Breast epithelium (tissue), 4 donors: ENCODE measurements around the gene SYCE3. TPM values are rescaled to one million over a fixed set of nuclear protein-coding genes. Genes with fewer than 3 reads are reported as not detected.

Experiments
- DNase-seq, 2 donors: peaks; one replicate each; pipeline ENCODE4 v3.0.0-alpha.2; 2019; ENCODE audit warnings: low spot score in 2 of 2
- H3K27ac ChIP-seq, 2 donors: fragments of 200-600 bp; sonication (generic) in 1 of 2; one replicate each; pipeline ENCODE4 v1.5.1; 2016 to 2019; ENCODE audit warnings: mild to moderate bottlenecking in 1 of 2
- H3K27me3 ChIP-seq, 2 donors: fragments of 200-600 bp; sonication (generic) in 1 of 2; one replicate each; pipeline versions ENCODE4 v1.5.1 to v1.6.0; 2017 to 2019; ENCODE audit warnings: control low read depth in 1 of 2, mild to moderate bottlenecking in 1 of 2
- H3K36me3 ChIP-seq: fragments of 200-600 bp; one replicate; pipeline ENCODE4 v1.5.1; 2019
- H3K4me1 ChIP-seq, 2 donors: fragments of 200-600 bp; sonication (generic); one replicate each; pipeline ENCODE4 v1.5.1; 2016 to 2019; ENCODE audit warnings: control low read depth in 1 of 2
- H3K4me3 ChIP-seq, 3 donors: fragments of 200-600 bp; sonication (generic); 1 replicate in 2 of 3; 2 replicates in 1 of 3; pipeline ENCODE4 v1.5.1; 2016 to 2019; ENCODE audit warnings: mild to moderate bottlenecking in 3 of 3, moderate library complexity in 2 of 3
- H3K9me3 ChIP-seq, 2 donors: fragments of 200-600 bp; sonication (generic) in 1 of 2; one replicate each; pipeline ENCODE4 v1.5.1; 2016 to 2019; ENCODE audit warnings: control low read depth in 1 of 2
- CTCF ChIP-seq, 3 donors: fragments of 450-650 bp; IDR thresholded peaks; one replicate each; pipeline ENCODE4 v1.5.1; 2016 to 2017; ENCODE audit warnings: antibody characterized with exemption in 3 of 3, mild to moderate bottlenecking in 3 of 3, moderate library complexity in 3 of 3
- POLR2A ChIP-seq: fragments of 450-650 bp; IDR thresholded peaks from one replicate; pipeline ENCODE4 v1.6.1; 2016; ENCODE audit warnings: antibody characterized with exemption, mild to moderate bottlenecking, moderate library complexity
- POLR2AphosphoS5 ChIP-seq, 3 donors: sonication (generic); formaldehyde crosslinking; IDR thresholded peaks; one replicate each; pipeline ENCODE4 v1.6.1; 2017; ENCODE audit warnings: antibody characterized with exemption in 3 of 3
- intact Hi-C: fragments of 100-400 bp; cut with DNase I; formaldehyde crosslinking; loops from one replicate; pipeline ENCODE4 v1.15.1; 2023; ENCODE audit warnings: low total_unique reads
- total RNA-seq, 3 donors: library from RNA; depleted of rRNA; stranded (reverse); fragments of >200 nt; gene quantifications; one replicate each; pipeline ENCODE4 v1.1.0, GENCODE V29; 2016

Gene SYCE3
- total RNA-seq, 3 donors from 2014 or later, result not detected

GRCh38 chr22:50600538-50600937 is 37.8 kb upstream of the SYCE3 start, which contains the start of gene MAPK8IP2:
MAPK8IP2 (plus strand) TSS chr22:50600793; CDS start chr22:50600819, 26 bp downstream.
- Histone ChIP-seq H3K4me3 (peak within 1 kb of the TSS; percentile 34 to 75 (median 55)), H3K9me3 (no peaks in the 10 kb centered on the region), H3K4me1 (peaks cover 4 to 5% of the 10 kb centered on the region in 2 donors), H3K27me3 (peaks cover 0 to 7% of the 10 kb centered on the region in 2 donors), H3K27ac (no peak within 1 kb of the TSS), H3K36me3 (no peaks in the 10 kb centered on the region)
- TF ChIP-seq POLR2AphosphoS5 (IDR thresholded peaks at IDR 0.05), result no peak
- no peak for TF ChIP-seq POLR2A
- no peak for TF ChIP-seq CTCF (IDR thresholded peaks at IDR 0.05)
- DNase-seq, result no peak
- intact Hi-C loops, result no loop called here

DNA sequence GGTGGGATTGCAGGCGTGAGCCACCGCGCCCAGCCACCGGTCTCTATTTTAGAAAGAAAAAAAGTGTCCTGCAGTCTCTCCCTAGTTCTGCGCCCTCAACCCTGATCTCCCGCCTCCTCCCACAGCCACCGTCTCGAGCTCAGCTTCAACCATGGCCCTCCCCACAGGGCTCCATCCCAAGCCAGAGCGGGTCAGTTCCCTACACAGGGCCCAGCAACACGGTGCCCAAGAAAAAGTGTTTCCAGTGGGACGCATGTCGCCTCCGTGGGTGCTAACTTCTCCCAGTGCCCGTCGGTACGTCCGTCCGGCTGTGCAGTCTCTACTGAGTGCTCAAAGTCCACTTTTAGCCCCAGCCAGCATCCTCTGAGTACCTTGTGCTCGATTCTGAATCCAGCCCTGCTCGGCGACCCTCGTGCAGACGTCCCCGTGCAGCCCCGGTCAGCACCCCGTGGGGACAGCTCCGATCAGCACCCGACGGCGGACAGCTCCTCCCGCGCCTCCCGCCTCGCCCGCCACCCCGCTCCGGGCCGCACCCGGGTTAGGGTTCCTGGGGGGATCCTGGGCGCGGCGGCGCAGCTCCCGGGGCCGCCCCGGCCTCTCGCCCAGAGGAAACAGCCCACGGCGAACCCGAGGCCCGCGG is 37.2 kb upstream of the SYCE3 start:
- Histone ChIP-seq H3K36me3 (no peaks in the 10 kb centered on the region), H3K4me3 (peak overlapping the region; percentile 34 to 75 (median 55)), H3K27me3 (peaks cover 0 to 7% of the 10 kb centered on the region in 2 donors), H3K4me1 (peaks cover 4 to 5% of the 10 kb centered on the region in 2 donors), H3K27ac (no peak overlapping the region), H3K9me3 (no peaks in the 10 kb centered on the region)
- DNase-seq, result peak in 1 of 2 donors; percentile 66
- intact Hi-C loops, result no loop called here
- no peak for TF ChIP-seq CTCF (IDR thresholded peaks at IDR 0.05)
- no peak for TF ChIP-seq POLR2A
- TF ChIP-seq POLR2AphosphoS5 (IDR thresholded peaks at IDR 0.05), result no peak

DNA sequence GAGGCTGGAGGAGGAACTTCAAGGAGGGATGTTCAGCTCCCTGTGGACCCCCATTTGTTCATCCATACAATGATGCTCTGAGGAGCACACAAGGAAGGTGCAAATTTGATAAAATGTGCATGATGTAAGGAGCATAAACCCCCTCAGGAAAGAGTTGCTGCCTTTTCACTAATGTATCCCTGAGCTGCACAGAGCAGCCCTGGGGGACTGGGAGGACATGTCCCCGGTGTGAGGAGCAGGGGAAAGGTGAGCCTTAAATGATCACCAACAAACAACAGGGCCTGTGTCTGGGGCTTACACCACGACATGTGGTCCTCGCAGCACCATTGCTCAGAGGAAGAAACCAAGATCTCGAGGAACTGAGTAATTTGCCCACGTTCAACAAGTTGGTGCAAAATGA is 34.4 kb upstream of the SYCE3 start:
- intact Hi-C loops, result no loop called here

DNA sequence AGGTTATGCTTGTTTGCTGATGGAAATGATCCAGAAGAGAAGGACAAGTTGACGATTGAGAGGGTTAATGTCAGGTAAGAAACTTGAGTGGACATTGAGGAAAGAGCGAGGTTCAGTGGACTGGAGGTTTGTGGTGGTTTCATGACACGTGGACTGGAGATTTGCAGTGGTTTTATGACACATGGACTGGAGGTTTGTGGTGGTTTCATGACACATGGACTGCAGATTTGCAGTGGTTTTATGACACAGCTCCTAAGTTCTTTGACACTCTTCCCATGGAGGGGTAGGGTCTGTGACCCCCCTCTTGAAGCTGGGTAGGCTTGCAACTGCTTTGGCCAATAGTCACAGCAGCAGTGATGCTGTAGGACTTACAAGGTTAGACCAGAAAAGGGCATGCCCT is 32.5 kb upstream of the SYCE3 start:
- Histone ChIP-seq H3K27ac (no peak overlapping the region), H3K9me3 (no peaks in the 10 kb centered on the region), H3K27me3 (no peaks in the 10 kb centered on the region), H3K4me3 (no peak overlapping the region), H3K4me1 (peaks cover 0 to under 1% of the 10 kb centered on the region in 2 donors), H3K36me3 (no peaks in the 10 kb centered on the region)
- no peak for TF ChIP-seq POLR2A
- TF ChIP-seq POLR2AphosphoS5 (IDR thresholded peaks at IDR 0.05), result no peak
- TF ChIP-seq CTCF (IDR thresholded peaks at IDR 0.05), result no peak
- intact Hi-C loops, result no loop called here
- DNase-seq, result no peak

More for the DNA sequence above, 34.4 kb upstream of the SYCE3 start:
- no peak for TF ChIP-seq POLR2A
- no peak for TF ChIP-seq CTCF (IDR thresholded peaks at IDR 0.05)
- no peak for TF ChIP-seq POLR2AphosphoS5 (IDR thresholded peaks at IDR 0.05)
- no peak overlapping the region for H3K27ac ChIP-seq
- H3K9me3 ChIP-seq, result no peaks in the 10 kb centered on the region
- H3K4me3 ChIP-seq, result no peak overlapping the region
- H3K4me1 ChIP-seq, result peaks cover 4 to 5% of the 10 kb centered on the region in 2 donors
- no peaks in the 10 kb centered on the region for H3K27me3 ChIP-seq
- DNase-seq, result no peak
- H3K36me3 ChIP-seq, result no peaks in the 10 kb centered on the region

GRCh38 chr22:50587407-50587806 is 24.7 kb upstream of the SYCE3 start:
- no peaks in the 10 kb centered on the region for H3K27me3 ChIP-seq
- H3K4me1 ChIP-seq, result no peaks in the 10 kb centered on the region
- DNase-seq, result no peak
- TF ChIP-seq POLR2A (no peak), CTCF (IDR thresholded peaks at IDR 0.05) (no peak), POLR2AphosphoS5 (IDR thresholded peaks at IDR 0.05) (no peak)
- no peaks in the 10 kb centered on the region for H3K36me3 ChIP-seq
- H3K27ac ChIP-seq, result no peak overlapping the region
- no peak overlapping the region for H3K4me3 ChIP-seq
- no peaks in the 10 kb centered on the region for H3K9me3 ChIP-seq
- intact Hi-C loops, result no loop called here
